GM21737 (cell line): ENCODE measurements around the gene PROC.

Experiments
- ATAC-seq: cut with Tn5 transposase; IDR thresholded peaks from one replicate; pipeline ENCODE4 v1.9.1; 2021; ENCODE audit warnings: mild to moderate bottlenecking, moderate library complexity; ENCODE audit not compliant: unreplicated experiment

The PROC gene

DNA sequence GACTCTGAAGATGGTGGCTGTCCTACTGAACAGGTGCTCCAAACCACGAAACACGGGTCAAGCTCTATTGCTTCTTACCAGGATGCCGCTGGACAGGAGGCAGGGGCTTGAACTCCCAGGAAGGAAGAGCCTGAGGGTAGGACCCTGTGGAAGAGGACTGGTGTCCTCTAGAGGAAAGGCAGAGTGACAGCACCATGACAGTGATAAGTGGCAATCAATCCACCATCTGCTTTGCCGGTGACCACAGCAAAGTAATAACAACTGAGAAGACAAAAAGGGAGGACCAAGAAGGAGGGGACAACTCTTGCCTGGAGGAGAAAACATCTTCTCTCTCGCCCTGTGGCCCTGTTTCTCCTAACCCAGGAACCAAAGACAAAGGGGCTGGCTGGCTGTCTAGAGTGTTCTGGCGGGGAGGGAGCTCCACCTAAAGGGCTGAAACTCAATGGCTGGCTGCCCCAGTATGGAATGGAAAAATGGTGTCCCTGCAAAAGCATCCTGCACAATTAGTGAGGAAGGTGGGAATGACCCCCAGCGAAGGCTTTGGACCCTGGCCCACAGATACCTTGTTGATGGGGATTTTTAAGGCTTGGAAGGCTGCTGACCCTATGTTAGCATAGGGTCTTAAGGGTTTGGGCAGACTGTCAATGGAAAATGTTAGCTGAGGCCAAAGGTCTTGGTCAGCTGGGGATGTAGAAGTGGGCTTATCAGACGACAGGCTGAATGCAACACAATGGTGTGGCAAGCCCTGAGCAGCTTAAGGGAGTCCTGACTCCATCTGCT is 35.4 kb downstream of the PROC start:
- no peak for ATAC-seq

GRCh38 chr2:127454595-127455565 is 36.7 kb downstream of the PROC start:
- no peak for ATAC-seq

GRCh38 chr2:127455566-127456493 is 37.6 kb downstream of the PROC start:
- no peak for ATAC-seq

DNA sequence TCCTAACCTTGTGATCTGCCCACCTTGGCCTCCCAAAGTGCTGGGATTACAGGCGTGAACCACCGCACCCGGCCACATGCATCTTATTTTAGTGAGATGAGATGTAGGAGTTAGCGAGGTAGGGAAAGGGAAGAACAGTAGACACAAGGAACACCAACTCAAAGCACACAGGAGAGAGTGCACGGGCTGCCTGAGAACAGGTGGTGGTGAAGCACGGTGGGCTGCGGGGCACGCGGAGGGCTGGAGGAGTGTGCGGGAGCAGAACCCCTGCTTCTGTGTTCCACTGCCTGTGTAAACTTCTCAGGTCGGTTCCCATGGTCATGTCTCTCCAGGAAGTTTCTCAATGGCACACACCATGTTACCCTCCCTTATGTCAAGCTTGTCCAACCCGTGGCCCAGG is 38.7 kb downstream of the PROC start:
- no peak for ATAC-seq

GRCh38 chr2:127462461-127462860 is 44.2 kb downstream of the PROC start:
- ATAC-seq: no peak

- ATAC-seq: no peak
Observed at GRCh38 chr2:127463155-127463991, 45.1 kb downstream of the PROC start.

- no peak for ATAC-seq
Observed at GRCh38 chr2:127464470-127465257, 46.4 kb downstream of the PROC start.

DNA sequence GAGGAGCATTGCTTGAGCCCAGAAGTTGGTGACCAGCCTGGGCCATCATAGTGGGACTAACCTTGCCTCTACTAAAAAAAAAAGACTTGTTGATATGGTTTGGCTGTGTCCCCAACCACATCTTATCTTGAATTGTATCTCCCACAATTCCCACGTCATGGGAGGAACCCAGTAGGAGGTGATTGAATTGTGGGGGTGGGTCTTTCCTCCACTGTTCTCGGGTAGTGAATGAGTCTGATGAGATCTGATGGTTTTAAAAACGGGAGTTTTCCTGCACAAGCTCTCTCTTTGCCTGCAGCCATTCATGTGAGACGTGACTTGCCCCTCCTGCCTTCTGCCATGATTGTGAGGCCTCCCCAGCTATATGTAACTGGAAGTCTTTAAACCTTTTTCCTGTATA is 47.0 kb downstream of the PROC start:
- no peak for ATAC-seq

DNA sequence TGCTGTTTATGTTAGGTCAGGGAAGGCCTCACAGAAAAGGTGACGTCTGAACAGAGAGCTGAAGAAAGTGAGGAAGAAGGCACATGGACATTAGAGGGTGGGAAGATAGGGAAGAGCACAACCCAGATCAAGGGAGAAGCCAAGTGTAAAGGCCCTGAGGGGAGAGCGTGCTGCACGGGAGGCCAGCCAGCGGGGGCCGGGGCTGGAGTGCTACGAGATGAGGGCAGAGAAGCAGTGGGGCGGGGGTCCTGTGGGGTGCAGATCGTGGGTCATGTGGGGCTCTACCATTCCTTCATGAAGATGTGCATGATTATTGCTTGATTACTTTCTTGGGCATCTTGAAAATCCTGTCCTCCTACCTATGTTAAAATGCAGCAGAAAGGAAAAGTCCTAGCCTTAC is 50.8 kb downstream of the PROC start:
- no peak for ATAC-seq

DNA sequence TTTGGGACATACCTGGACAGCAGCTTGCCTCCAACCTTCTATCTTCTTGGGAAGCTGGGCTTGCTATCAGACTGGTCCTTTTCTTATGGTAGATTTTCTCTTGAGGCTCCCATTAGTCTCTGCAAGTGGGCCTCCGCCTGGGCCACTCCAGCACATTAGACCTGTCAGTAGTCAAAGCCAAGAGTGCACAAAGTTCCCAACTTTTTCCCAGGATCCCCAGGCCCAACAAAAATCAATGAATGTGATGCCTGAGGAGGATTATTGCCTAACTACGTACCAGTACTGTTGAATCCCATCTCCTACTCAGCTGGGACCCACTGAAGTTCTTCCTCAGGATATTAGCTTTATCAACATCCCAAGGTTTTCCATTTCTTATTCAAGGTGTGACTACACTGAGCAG is 51.7 kb downstream of the PROC start:
- ATAC-seq: no peak

GRCh38 chr2:127471286-127471988 is 53.2 kb downstream of the PROC start:
- no peak for ATAC-seq

- no peak for ATAC-seq
Observed at GRCh38 chr2:127472268-127472667, 54.0 kb downstream of the PROC start.

GRCh38 chr2:127475788-127476187 is 57.6 kb downstream of the PROC start:
- ATAC-seq: no peak
